Caco-2 (cell line): ENCODE results near the gene TXNDC17. TPM values are rescaled to one million over a fixed set of nuclear protein-coding genes. Genes with fewer than 3 reads are reported as not detected.

Source experiments
- BruUV-seq: library from RNA; stranded (reverse); fragments of 400-500 nt; replicated peaks from 2 replicates; lab custom pipeline; 2021; lab: Mats Ljungman, UMichigan
- CTCF ChIA-PET: fragments of 300-600 bp; sonication (Branson Sonifier 250); formaldehyde crosslinking; loops from one replicate; lab custom pipeline; 2022; ENCODE audit warnings: antibody characterized with exemption; lab: Charles Lee
- POLR2A ChIA-PET: fragments of 300-600 bp; sonication (Branson Sonifier 250); formaldehyde crosslinking; loops from one replicate; lab custom pipeline; 2022; ENCODE audit warnings: antibody characterized with exemption; lab: Charles Lee
- DNase-seq, 2 experiments: peaks; one replicate each; pipeline versions ENCODE4 v3.0.0 to v3.0.0-alpha.2; 2020 to 2022
- H3K27me3 ChIP-seq: replicated peaks from 2 replicates; pipeline ENCODE4 v1.6.0; 2011; ENCODE audit warnings: low read length; ENCODE audit not compliant: control insufficient read depth, insufficient read depth
- H3K36me3 ChIP-seq: 2 replicates; pipeline ENCODE4 v1.5.1; 2011; ENCODE audit warnings: low read length; ENCODE audit not compliant: control insufficient read depth, insufficient read depth
- H3K4me1 ChIP-seq: fragments of 250-450 bp; sonication (Bioruptor Pico); 2 replicates; pipeline ENCODE4 v1.5.1; 2020; ENCODE audit warnings: mild to moderate bottlenecking
- H3K4me3 ChIP-seq: 2 replicates; pipeline ENCODE4 v1.5.1; 2011; ENCODE audit warnings: low read depth, mild to moderate bottlenecking, control low read depth, low read length
- H3K9me3 ChIP-seq: fragments of 250-450 bp; sonication (Bioruptor Pico); 2 replicates; pipeline ENCODE4 v1.5.1; 2020; ENCODE audit warnings: mild to moderate bottlenecking, moderate library complexity
- H3K27ac Mint-ChIP-seq: one replicate; pipeline ENCODE4 v1.8.0; 2022; ENCODE audit warnings: mixed read lengths; ENCODE audit not compliant: unreplicated experiment
- H3K27me3 Mint-ChIP-seq: one replicate; pipeline ENCODE4 v1.8.0; 2022; ENCODE audit warnings: mixed read lengths; ENCODE audit not compliant: insufficient read depth, unreplicated experiment
- H3K36me3 Mint-ChIP-seq: one replicate; pipeline ENCODE4 v1.8.0; 2022; ENCODE audit warnings: mild to moderate bottlenecking, mixed read lengths; ENCODE audit not compliant: insufficient read depth, unreplicated experiment
- H3K4me1 Mint-ChIP-seq: one replicate; pipeline ENCODE4 v1.8.0; 2022; ENCODE audit warnings: low read depth, mixed read lengths; ENCODE audit not compliant: unreplicated experiment
- H3K4me3 Mint-ChIP-seq: one replicate; pipeline ENCODE4 v1.8.0; 2022; ENCODE audit warnings: mild to moderate bottlenecking, moderate library complexity, mixed read lengths; ENCODE audit not compliant: unreplicated experiment
- H3K9me3 Mint-ChIP-seq: one replicate; pipeline ENCODE4 v1.8.0; 2022; ENCODE audit warnings: mixed read lengths; ENCODE audit not compliant: unreplicated experiment
- intact Hi-C: fragments of 100-400 bp; cut with micrococcal nuclease; formaldehyde crosslinking; loops from one replicate; pipeline ENCODE4 v1.10.0; 2022; ENCODE audit not compliant: unreplicated experiment
- total RNA-seq: library from RNA; stranded (reverse); gene quantifications from 2 replicates; pipeline ENCODE4 v1.2.3, GENCODE V29; 2022
- TF ChIP-seq, protein P1 (sequence below), 2 experiments: fragments of 200-600 bp in 1 of 2; IDR thresholded peaks; 1 replicate in 1 of 2; 2 replicates in 1 of 2; pipeline versions ENCODE4 v1.5.1 to v1.8.0; 2011 to 2022; ENCODE audit warnings: antibody characterized with exemption in 1 of 2, control low read depth in 1 of 2, inconsistent platforms in 1 of 2, low read depth in 1 of 2, low read length in 1 of 2, mild to moderate bottlenecking in 1 of 2, moderate library complexity in 1 of 2; ENCODE audit not compliant: insufficient read depth in 1 of 2, severe bottlenecking in 1 of 2, unreplicated experiment in 1 of 2

The TXNDC17 gene
- total RNA-seq, 1 experiment from 2014 or later, result 59.1 TPM

DNA sequence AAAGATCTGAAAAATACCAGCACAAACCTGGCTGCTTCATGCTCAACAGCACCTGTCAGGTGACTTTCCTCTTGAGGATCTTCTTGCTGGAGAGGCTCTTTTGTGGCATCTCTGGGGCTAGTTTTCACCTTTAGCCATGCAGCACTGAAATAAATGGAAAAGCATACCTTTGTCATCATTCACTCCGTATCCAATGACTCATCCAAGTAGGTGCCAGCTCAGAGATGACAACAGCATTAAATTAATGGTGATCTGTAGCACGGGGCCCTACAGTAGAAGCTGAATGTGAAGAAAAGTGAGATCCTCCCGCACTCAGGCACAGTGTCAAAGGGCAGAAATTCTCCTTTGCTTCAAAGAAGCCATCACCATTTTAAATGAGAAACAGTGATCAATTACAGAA is 32.5 kb upstream of the TXNDC17 start:
- CTCF ChIA-PET, result no interaction called here
- POLR2A ChIA-PET, result no interaction called here
- intact Hi-C loops, result no loop called here

DNA sequence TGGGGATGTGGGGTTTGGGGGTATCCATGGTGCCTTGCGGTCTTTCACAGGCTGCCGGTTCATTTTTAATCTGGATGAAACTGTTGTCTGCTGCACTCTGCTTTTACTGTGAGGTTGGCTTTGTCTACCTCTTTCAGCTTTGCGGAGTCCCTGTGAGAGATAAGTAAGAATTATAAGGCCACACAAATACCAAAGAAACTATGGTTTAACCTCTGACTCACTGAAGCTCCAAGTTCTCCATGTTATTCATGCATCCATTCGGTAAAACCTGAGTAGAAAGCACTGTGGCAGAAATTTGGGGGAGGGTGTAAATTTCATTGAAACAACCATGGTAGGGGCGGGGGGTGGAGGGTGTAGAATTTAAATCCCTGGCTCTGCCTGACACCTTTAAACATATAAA is 30.8 kb upstream of the TXNDC17 start:
- no peaks in the 10 kb centered on the region for H3K36me3 ChIP-seq
- H3K9me3 ChIP-seq, result no peaks in the 10 kb centered on the region
- Mint-ChIP-seq H3K27ac (no peak overlapping the region), H3K9me3 (no peaks in the 10 kb centered on the region), H3K4me1 (no peaks in the 10 kb centered on the region), H3K36me3 (peaks cover 13% of the 10 kb centered on the region), H3K4me3 (no peak overlapping the region), H3K27me3 (no peaks in the 10 kb centered on the region)
- no peaks in the 10 kb centered on the region for H3K27me3 ChIP-seq
- TF ChIP-seq, protein P1, sequence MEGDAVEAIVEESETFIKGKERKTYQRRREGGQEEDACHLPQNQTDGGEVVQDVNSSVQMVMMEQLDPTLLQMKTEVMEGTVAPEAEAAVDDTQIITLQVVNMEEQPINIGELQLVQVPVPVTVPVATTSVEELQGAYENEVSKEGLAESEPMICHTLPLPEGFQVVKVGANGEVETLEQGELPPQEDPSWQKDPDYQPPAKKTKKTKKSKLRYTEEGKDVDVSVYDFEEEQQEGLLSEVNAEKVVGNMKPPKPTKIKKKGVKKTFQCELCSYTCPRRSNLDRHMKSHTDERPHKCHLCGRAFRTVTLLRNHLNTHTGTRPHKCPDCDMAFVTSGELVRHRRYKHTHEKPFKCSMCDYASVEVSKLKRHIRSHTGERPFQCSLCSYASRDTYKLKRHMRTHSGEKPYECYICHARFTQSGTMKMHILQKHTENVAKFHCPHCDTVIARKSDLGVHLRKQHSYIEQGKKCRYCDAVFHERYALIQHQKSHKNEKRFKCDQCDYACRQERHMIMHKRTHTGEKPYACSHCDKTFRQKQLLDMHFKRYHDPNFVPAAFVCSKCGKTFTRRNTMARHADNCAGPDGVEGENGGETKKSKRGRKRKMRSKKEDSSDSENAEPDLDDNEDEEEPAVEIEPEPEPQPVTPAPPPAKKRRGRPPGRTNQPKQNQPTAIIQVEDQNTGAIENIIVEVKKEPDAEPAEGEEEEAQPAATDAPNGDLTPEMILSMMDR (IDR thresholded peaks at IDR 0.05; ENCODE audit: insufficient read depth in 1 of 2, low read depth in 1 of 2, low read length in 1 of 2, severe bottlenecking in 1 of 2, unreplicated experiment in 1 of 2), result no peak
- H3K4me3 ChIP-seq, result no peak overlapping the region
- no TSS peak for BruUV-seq
- intact Hi-C loops, result no loop called here
- ChIA-PET POLR2A (no interaction called here), CTCF (no interaction called here)
- DNase-seq, result no peak
- H3K4me1 ChIP-seq, result no peaks in the 10 kb centered on the region

More for the DNA sequence above, 32.5 kb upstream of the TXNDC17 start:
- no peaks in the 10 kb centered on the region for H3K4me1 Mint-ChIP-seq
- no peaks in the 10 kb centered on the region for H3K9me3 ChIP-seq
- H3K36me3 ChIP-seq, result no peaks in the 10 kb centered on the region
- BruUV-seq, result no TSS peak
- TF ChIP-seq, protein P1 (IDR thresholded peaks at IDR 0.05; ENCODE audit: insufficient read depth in 1 of 2, low read depth in 1 of 2, low read length in 1 of 2, severe bottlenecking in 1 of 2, unreplicated experiment in 1 of 2), result no peak
- peaks cover 21% of the 10 kb centered on the region for H3K36me3 Mint-ChIP-seq
- H3K9me3 Mint-ChIP-seq, result no peaks in the 10 kb centered on the region
- no peak for DNase-seq
- H3K4me3 Mint-ChIP-seq, result no peak overlapping the region
- no peaks in the 10 kb centered on the region for H3K27me3 ChIP-seq
- no peaks in the 10 kb centered on the region for H3K27me3 Mint-ChIP-seq
- H3K4me1 ChIP-seq, result no peaks in the 10 kb centered on the region
- H3K27ac Mint-ChIP-seq, result no peak overlapping the region
- no peak overlapping the region for H3K4me3 ChIP-seq

DNA sequence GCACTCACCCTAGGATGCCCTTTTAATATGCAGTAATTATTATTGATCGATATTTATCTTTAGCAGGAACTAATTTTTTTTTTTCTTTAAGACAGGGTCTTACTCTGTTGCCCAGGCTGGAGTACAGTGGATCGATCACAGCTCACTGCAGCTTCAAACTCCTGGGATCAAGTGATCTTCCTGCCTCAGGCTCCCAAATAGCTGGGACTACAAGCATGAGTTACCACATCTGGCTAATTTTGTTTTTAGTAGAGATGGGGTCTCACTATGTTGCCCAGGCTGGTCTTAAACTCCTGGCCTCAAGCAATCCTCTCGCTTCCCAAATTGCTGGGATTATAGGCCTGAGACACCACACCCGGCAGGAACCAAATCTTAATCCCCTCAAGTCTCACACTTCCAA is 29.6 kb upstream of the TXNDC17 start:
- POLR2A ChIA-PET, result no interaction called here
- DNase-seq, result no peak
- H3K9me3 Mint-ChIP-seq, result no peaks in the 10 kb centered on the region
- Histone ChIP-seq H3K36me3 (no peaks in the 10 kb centered on the region), H3K9me3 (no peaks in the 10 kb centered on the region), H3K27me3 (no peaks in the 10 kb centered on the region), H3K4me1 (no peaks in the 10 kb centered on the region), H3K4me3 (no peak overlapping the region)
- no peak overlapping the region for H3K27ac Mint-ChIP-seq
- TF ChIP-seq, protein P1 (IDR thresholded peaks at IDR 0.05; ENCODE audit: insufficient read depth in 1 of 2, low read depth in 1 of 2, low read length in 1 of 2, severe bottlenecking in 1 of 2, unreplicated experiment in 1 of 2), result no peak
- H3K36me3 Mint-ChIP-seq, result peaks cover 6% of the 10 kb centered on the region
- intact Hi-C loops, result no loop called here
- no peaks in the 10 kb centered on the region for H3K27me3 Mint-ChIP-seq
- BruUV-seq, result no TSS peak
- no peaks in the 10 kb centered on the region for H3K4me1 Mint-ChIP-seq
- CTCF ChIA-PET, result no interaction called here
- H3K4me3 Mint-ChIP-seq, result no peak overlapping the region
